Stimulated activated CD4-positive, alpha-beta T cell treated with anti-CD3 and anti-CD28 coated beads, TNF-alpha, amount 100 ng/mL, for 48 hours (primary cell): Measurements from ENCODE around the gene PIM2.
"Not testable (repeated sequence)": the region's sequence is repeated elsewhere in the genome, so short reads cannot be mapped to it uniquely, and the experiment has no call there.

Experiments
- DNase-seq, 3 donors: peaks; one replicate each; pipeline ENCODE4 v3.0.0-alpha.2; 2020; ENCODE audit warnings: low read depth in 3 of 3

PIM2 gene

GRCh38 chrX:48908600-48908999 is 10.2 kb downstream of the PIM2 start:
- DNase-seq, result no peak

GRCh38 chrX:48905090-48905790 is 13.6 kb downstream of the PIM2 start:
- no peak for DNase-seq

GRCh38 chrX:48904626-48905025 is 14.2 kb downstream of the PIM2 start:
- DNase-seq, result no peak

- no peak for DNase-seq
Measured at GRCh38 chrX:48904180-48904579, 14.6 kb downstream of the PIM2 start.

GRCh38 chrX:48903290-48903689 is 15.5 kb downstream of the PIM2 start:
- DNase-seq, result no peak

GRCh38 chrX:48902776-48903175 is 16.0 kb downstream of the PIM2 start:
- no peak for DNase-seq

GRCh38 chrX:48902135-48902534 is 16.7 kb downstream of the PIM2 start:
- DNase-seq, result no peak

GRCh38 chrX:48901069-48901468 is 17.8 kb downstream of the PIM2 start:
- no peak for DNase-seq

GRCh38 chrX:48899078-48899410 is 19.8 kb downstream of the PIM2 start:
- DNase-seq, result no peak

- peak; percentile 71 to 79 (median 78) for DNase-seq
Measured at GRCh38 chrX:48897625-48898306, 21.1 kb downstream of the PIM2 start, which contains the start of the genes PQBP1 and TIMM17B. PQBP1 (plus strand) TSS chrX:48897930; CDS start chrX:48898510, 580 bp downstream. TIMM17B (minus strand) TSS chrX:48897768; CDS start chrX:48897749, 19 bp downstream.

GRCh38 chrX:48897157-48897624 is 21.6 kb downstream of the PIM2 start:
- no peak for DNase-seq

GRCh38 chrX:48896611-48897011 is 22.2 kb downstream of the PIM2 start:
- no peak for DNase-seq

- no peak for DNase-seq
Measured at GRCh38 chrX:48894891-48895290, 23.9 kb downstream of the PIM2 start.

GRCh38 chrX:48893556-48894348 is 25.1 kb downstream of the PIM2 start:
- no peak for DNase-seq

- no peak for DNase-seq
Measured at GRCh38 chrX:48892896-48893295, 25.9 kb downstream of the PIM2 start.

GRCh38 chrX:48891402-48892288 is 27.2 kb downstream of the PIM2 start:
- DNase-seq, result peak; percentile 48 to 63 (median 62)

- DNase-seq, result no peak
Measured at GRCh38 chrX:48890934-48891401, 27.9 kb downstream of the PIM2 start.

GRCh38 chrX:48890296-48890925 is 28.4 kb downstream of the PIM2 start:
- no peak for DNase-seq

GRCh38 chrX:48886586-48886985 is 32.2 kb downstream of the PIM2 start:
- not testable (repeated sequence) for DNase-seq

GRCh38 chrX:48883729-48884128 is 35.1 kb downstream of the PIM2 start:
- no peak for DNase-seq

- not testable (repeated sequence) for DNase-seq
Measured at GRCh38 chrX:48876944-48877343, 41.9 kb downstream of the PIM2 start.
